Left ventricle myocardium inferior (tissue), 1 donor: Measurements from ENCODE around the gene RBL1. TPM values are rescaled to one million over a fixed set of nuclear protein-coding genes. Genes with fewer than 3 reads are reported as not detected.

Experiments
- DNase-seq: peaks from one replicate; pipeline ENCODE4 v3.0.0-alpha.2; 2020
- H3K27ac ChIP-seq: fragments of 200-600 bp; replicated peaks from 2 replicates; pipeline ENCODE4 v1.8.0; 2021
- H3K27me3 ChIP-seq: fragments of 200-600 bp; 2 replicates; pipeline ENCODE4 v1.8.0; 2021; ENCODE audit warnings: low read depth
- H3K36me3 ChIP-seq: fragments of 200-600 bp; 2 replicates; pipeline ENCODE4 v1.8.0; 2021
- H3K4me1 ChIP-seq: fragments of 200-600 bp; 2 replicates; pipeline ENCODE4 v1.8.0; 2021
- H3K4me3 ChIP-seq: fragments of 200-600 bp; 2 replicates; pipeline ENCODE4 v1.8.0; 2021; ENCODE audit warnings: mild to moderate bottlenecking, moderate library complexity
- H3K9me3 ChIP-seq: fragments of 200-600 bp; replicated peaks from 2 replicates; pipeline ENCODE4 v1.8.0; 2021
- intact Hi-C: fragments of 100-400 bp; cut with micrococcal nuclease; formaldehyde crosslinking; loops from one replicate; pipeline ENCODE4 v1.11.0; 2022
- long read RNA-seq: library from polyadenylated mRNA; unstranded; transcript quantifications from one replicate; pipeline ENCODE4 v2.0.0, GENCODE V29; 2021
- total RNA-seq: library from RNA; stranded (reverse); fragmentation: NEBNext Ultra II Directional; extraction: Animal tissue kit (Norgen Biotek cat#: 25700); gene quantifications from one replicate; pipeline ENCODE4 v1.2.1, GENCODE V29; 2021
- TF ChIP-seq, protein P1 (sequence below): fragments of 200-600 bp; IDR thresholded peaks from 2 replicates; pipeline ENCODE4 v1.8.0; 2021; ENCODE audit warnings: antibody characterized with exemption, mild to moderate bottlenecking, borderline replicate concordance
- donor health status: DM: no; HTN: yes; CAD: no; lungs with severe emphysema.

Gene RBL1, protein sequence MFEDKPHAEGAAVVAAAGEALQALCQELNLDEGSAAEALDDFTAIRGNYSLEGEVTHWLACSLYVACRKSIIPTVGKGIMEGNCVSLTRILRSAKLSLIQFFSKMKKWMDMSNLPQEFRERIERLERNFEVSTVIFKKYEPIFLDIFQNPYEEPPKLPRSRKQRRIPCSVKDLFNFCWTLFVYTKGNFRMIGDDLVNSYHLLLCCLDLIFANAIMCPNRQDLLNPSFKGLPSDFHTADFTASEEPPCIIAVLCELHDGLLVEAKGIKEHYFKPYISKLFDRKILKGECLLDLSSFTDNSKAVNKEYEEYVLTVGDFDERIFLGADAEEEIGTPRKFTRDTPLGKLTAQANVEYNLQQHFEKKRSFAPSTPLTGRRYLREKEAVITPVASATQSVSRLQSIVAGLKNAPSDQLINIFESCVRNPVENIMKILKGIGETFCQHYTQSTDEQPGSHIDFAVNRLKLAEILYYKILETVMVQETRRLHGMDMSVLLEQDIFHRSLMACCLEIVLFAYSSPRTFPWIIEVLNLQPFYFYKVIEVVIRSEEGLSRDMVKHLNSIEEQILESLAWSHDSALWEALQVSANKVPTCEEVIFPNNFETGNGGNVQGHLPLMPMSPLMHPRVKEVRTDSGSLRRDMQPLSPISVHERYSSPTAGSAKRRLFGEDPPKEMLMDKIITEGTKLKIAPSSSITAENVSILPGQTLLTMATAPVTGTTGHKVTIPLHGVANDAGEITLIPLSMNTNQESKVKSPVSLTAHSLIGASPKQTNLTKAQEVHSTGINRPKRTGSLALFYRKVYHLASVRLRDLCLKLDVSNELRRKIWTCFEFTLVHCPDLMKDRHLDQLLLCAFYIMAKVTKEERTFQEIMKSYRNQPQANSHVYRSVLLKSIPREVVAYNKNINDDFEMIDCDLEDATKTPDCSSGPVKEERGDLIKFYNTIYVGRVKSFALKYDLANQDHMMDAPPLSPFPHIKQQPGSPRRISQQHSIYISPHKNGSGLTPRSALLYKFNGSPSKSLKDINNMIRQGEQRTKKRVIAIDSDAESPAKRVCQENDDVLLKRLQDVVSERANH
- total RNA-seq = 4.7 TPM
- long read RNA-seq, full-length matches to known transcripts = 1 of 5 reads
- long read RNA-seq, partial matches to known transcripts = 1 of 5 reads
- long read RNA-seq, other reads (novel, unspliced or antisense) = 3 of 5 reads

DNA sequence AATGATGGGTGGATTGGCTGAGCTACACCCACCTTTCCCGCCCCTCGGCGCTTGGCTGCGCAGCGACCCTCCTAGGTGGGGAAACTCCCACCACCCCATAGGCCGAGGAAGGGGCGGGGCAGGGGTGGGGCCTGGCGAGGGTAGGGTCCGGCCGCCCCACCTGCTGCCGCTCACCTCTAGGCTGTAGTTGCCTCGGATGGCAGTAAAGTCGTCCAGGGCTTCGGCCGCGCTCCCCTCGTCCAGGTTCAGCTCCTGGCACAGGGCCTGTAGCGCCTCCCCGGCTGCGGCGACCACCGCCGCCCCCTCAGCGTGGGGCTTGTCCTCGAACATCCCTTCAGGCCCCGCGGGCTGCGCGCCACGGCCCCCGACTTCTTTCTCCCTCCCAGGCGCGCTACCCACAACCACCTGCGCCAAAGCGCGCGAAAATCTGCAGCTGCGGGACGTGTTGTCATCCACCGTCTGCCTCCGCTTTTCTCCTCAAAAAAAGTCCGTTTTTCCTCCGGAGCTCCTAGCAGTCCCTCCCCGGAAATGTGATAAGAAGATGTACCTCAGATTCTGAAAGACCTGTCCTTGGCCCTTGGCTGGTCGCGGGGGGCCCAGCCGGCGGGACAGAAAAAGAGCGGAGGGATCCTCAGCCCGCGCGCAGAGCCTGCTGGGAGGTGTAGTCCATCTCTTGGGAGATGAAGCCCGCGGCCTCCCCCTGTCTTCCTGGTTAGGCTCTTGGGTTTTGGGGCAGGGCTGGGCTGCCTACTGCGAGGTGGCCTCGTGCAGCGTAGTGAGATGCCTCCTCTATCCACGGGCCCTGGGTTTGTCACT, at the start of gene RBL1:
Gene RBL1 (minus strand): TSS at position 399 of the 816 bp plus-strand sequence. CDS start 69 bp downstream, at position 330.
- DNase-seq = peak; percentile 82
- intact Hi-C loops = no loop called here
- TF ChIP-seq, protein P1, sequence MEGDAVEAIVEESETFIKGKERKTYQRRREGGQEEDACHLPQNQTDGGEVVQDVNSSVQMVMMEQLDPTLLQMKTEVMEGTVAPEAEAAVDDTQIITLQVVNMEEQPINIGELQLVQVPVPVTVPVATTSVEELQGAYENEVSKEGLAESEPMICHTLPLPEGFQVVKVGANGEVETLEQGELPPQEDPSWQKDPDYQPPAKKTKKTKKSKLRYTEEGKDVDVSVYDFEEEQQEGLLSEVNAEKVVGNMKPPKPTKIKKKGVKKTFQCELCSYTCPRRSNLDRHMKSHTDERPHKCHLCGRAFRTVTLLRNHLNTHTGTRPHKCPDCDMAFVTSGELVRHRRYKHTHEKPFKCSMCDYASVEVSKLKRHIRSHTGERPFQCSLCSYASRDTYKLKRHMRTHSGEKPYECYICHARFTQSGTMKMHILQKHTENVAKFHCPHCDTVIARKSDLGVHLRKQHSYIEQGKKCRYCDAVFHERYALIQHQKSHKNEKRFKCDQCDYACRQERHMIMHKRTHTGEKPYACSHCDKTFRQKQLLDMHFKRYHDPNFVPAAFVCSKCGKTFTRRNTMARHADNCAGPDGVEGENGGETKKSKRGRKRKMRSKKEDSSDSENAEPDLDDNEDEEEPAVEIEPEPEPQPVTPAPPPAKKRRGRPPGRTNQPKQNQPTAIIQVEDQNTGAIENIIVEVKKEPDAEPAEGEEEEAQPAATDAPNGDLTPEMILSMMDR = peak; percentile 56
- peak within 1 kb of the TSS; percentile 94 for H3K4me3 ChIP-seq
- no peaks in the 10 kb centered on the region for H3K36me3 ChIP-seq
- peaks cover 22% of the 10 kb centered on the region for H3K4me1 ChIP-seq
- peak within 1 kb of the TSS; percentile 57 for H3K27ac ChIP-seq
- H3K9me3 ChIP-seq = no peaks in the 10 kb centered on the region
- H3K27me3 ChIP-seq = no peaks in the 10 kb centered on the region

DNA sequence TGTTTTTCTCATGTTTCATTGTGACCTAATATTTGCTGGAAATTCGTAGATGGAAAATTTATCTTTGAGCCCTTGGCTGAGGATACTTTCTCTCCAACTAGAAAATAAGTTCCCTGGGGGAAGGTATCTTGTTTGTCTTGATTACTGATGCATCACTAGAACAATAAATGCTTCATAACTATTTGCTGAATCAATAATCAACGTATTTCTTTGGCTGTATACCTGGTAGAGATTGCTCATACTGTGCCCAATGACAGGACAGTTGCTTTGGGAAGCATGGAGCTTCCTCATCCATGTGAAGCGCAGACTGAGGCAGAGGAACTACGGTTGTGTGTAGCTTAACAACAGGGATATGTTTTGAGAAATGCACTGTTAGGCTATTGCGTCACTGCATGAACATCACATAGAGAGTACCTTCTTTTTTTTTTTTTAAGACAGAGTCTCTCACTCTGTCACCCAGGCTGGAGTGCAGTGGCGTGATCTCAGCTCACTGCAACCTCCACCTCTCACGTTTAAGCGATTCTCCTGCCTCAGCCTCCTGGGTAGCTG, 49.1 kb upstream of the RBL1 start:
- Histone ChIP-seq H3K36me3 (peaks cover 6% of the 10 kb centered on the region), H3K27me3 (no peaks in the 10 kb centered on the region), H3K9me3 (no peaks in the 10 kb centered on the region), H3K4me1 (no peaks in the 10 kb centered on the region), H3K27ac (no peak overlapping the region), H3K4me3 (no peak overlapping the region)
- intact Hi-C loops = no loop called here
- TF ChIP-seq, protein P1 = no peak
- DNase-seq = no peak

DNA sequence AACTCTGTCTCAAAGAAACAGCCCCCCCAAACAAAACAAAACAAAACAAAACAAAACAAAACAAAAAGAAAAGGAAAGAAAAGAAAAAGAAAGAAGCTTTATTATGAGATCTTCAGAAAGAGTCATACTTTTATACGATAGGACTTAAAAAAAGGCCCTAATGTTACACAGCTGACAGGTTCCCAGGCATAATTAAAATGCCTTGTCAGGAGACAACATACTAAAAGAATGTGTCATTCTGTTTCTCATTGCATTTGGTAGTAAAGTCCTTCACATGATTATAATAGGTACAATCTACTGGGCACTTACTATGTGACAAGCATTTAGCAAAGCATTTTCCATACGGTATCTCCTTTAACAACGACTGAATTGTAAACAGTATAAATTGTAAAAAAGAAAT, 46.9 kb upstream of the RBL1 start:
- H3K4me1 ChIP-seq = no peaks in the 10 kb centered on the region
- H3K9me3 ChIP-seq = no peaks in the 10 kb centered on the region
- DNase-seq = no peak
- TF ChIP-seq, protein P1 = no peak
- H3K27ac ChIP-seq = no peak overlapping the region
- intact Hi-C loops = no loop called here
- H3K4me3 ChIP-seq = no peak overlapping the region
- H3K27me3 ChIP-seq = no peaks in the 10 kb centered on the region
- H3K36me3 ChIP-seq = peaks cover 6% of the 10 kb centered on the region

DNA sequence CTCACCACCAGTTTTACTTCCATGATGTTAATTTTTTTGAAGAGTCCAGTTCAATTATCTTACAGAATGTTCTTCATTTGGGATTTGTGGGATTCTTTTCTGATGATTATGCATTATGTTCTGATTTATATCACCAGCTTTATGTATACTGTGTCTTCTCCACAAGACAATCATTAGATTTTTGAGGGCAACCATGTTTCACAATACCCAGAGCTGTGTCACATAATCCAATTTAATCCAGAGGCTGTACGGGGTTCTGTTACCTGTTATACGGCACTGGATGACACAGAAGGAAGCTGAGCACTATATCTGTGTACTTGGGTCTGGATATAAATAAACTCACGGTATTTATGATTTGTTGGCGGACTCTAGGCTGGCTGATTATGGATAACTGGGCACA, 41.8 kb upstream of the RBL1 start:
- Histone ChIP-seq H3K36me3 (peaks cover 6% of the 10 kb centered on the region), H3K9me3 (no peaks in the 10 kb centered on the region), H3K27ac (no peak overlapping the region), H3K27me3 (no peaks in the 10 kb centered on the region), H3K4me1 (peaks cover 11% of the 10 kb centered on the region), H3K4me3 (no peak overlapping the region)
- intact Hi-C loops = no loop called here
- TF ChIP-seq, protein P1 = no peak
- no peak for DNase-seq
